RWPE2 (cell line): ENCODE measurements around the gene ANO2.

Experiments used
- ATAC-seq: fragments of 200-7000 bp; cut with Tn5 transposase; 3 replicates; pipeline ENCODE4 v1.9.1; 2021; ENCODE audit warnings: low read depth
- DNase-seq: peaks from one replicate; pipeline ENCODE4 v3.0.0-alpha.2; 2020; ENCODE audit warnings: low spot score
- H3K27ac ChIP-seq: fragments of 450-650 bp; 2 replicates; pipeline ENCODE4 v1.5.1; 2017; ENCODE audit warnings: mild to moderate bottlenecking; ENCODE audit not compliant: poor library complexity, severe bottlenecking
- H3K27me3 ChIP-seq: fragments of 250-450 bp; sonication (Bioruptor Pico); 2 replicates; pipeline ENCODE4 v1.5.1; 2021; ENCODE audit warnings: mild to moderate bottlenecking, moderate library complexity; ENCODE audit not compliant: insufficient read depth, poor library complexity, severe bottlenecking
- H3K36me3 ChIP-seq: fragments of 250-450 bp; sonication (Bioruptor Pico); 2 replicates; pipeline ENCODE4 v1.5.1; 2020; ENCODE audit warnings: low read depth, mild to moderate bottlenecking, moderate library complexity
- H3K4me1 ChIP-seq: fragments of 250-450 bp; sonication (Bioruptor Pico); 2 replicates; pipeline ENCODE4 v1.5.1; 2021; ENCODE audit warnings: mild to moderate bottlenecking, moderate library complexity; ENCODE audit not compliant: insufficient read depth, poor library complexity, severe bottlenecking
- H3K4me3 ChIP-seq: fragments of 250-450 bp; sonication (Bioruptor Pico); 2 replicates; pipeline ENCODE4 v1.5.1; 2021; ENCODE audit warnings: mild to moderate bottlenecking, moderate library complexity; ENCODE audit not compliant: severe bottlenecking
- H3K9me3 ChIP-seq: fragments of 250-450 bp; sonication (Bioruptor Pico); 2 replicates; pipeline ENCODE4 v1.5.1; 2021; ENCODE audit warnings: mild to moderate bottlenecking, moderate library complexity; ENCODE audit not compliant: severe bottlenecking
- CTCF ChIP-seq: fragments of 450-650 bp; IDR thresholded peaks from one replicate; pipeline ENCODE4 v1.5.1; 2017; ENCODE audit warnings: mild to moderate bottlenecking, moderate library complexity; ENCODE audit not compliant: poor library complexity, severe bottlenecking

Gene ANO2

GRCh38 chr12:5792343-5792742 is 152.7 kb downstream of the ANO2 start:
- ATAC-seq, result no peak
- no peak for TF ChIP-seq CTCF
- no peaks in the 10 kb centered on the region for H3K4me1 ChIP-seq
- H3K36me3 ChIP-seq, result no peaks in the 10 kb centered on the region
- H3K27ac ChIP-seq, result no peak overlapping the region
- peaks cover 2% of the 10 kb centered on the region for H3K9me3 ChIP-seq
- H3K4me3 ChIP-seq, result no peak overlapping the region
- DNase-seq, result no peak
- H3K27me3 ChIP-seq, result peaks cover 4% of the 10 kb centered on the region

GRCh38 chr12:5789469-5789968 is 155.5 kb downstream of the ANO2 start:
- Histone ChIP-seq H3K36me3 (no peaks in the 10 kb centered on the region), H3K9me3 (no peaks in the 10 kb centered on the region), H3K27ac (no peak overlapping the region), H3K4me3 (no peak overlapping the region), H3K27me3 (peaks cover 4% of the 10 kb centered on the region), H3K4me1 (no peaks in the 10 kb centered on the region)
- peak; percentile 59; the same call in 2 of the 3 replicates for ATAC-seq
- DNase-seq, result no peak
- no peak for TF ChIP-seq CTCF

GRCh38 chr12:5787828-5788227 is 157.2 kb downstream of the ANO2 start:
- H3K27me3 ChIP-seq, result peaks cover 4% of the 10 kb centered on the region
- TF ChIP-seq CTCF, result no peak

GRCh38 chr12:5785601-5786000 is 159.5 kb downstream of the ANO2 start:
- Histone ChIP-seq H3K27me3 (peaks cover 4% of the 10 kb centered on the region), H3K4me1 (no peaks in the 10 kb centered on the region), H3K9me3 (no peaks in the 10 kb centered on the region), H3K4me3 (no peak overlapping the region), H3K27ac (no peak overlapping the region), H3K36me3 (no peaks in the 10 kb centered on the region)
- TF ChIP-seq CTCF, result no peak
- DNase-seq (no peak), ATAC-seq (no peak)

More at GRCh38 chr12:5787828-5788227, 157.2 kb downstream of the ANO2 start:
- Histone ChIP-seq H3K4me1 (no peaks in the 10 kb centered on the region), H3K36me3 (no peaks in the 10 kb centered on the region), H3K9me3 (no peaks in the 10 kb centered on the region), H3K27ac (no peak overlapping the region), H3K4me3 (no peak overlapping the region)
- DNase-seq (no peak), ATAC-seq (no peak)

- Histone ChIP-seq H3K27ac (no peak overlapping the region), H3K9me3 (no peaks in the 10 kb centered on the region), H3K4me1 (no peaks in the 10 kb centered on the region), H3K4me3 (no peak overlapping the region), H3K27me3 (peaks cover 13% of the 10 kb centered on the region), H3K36me3 (no peaks in the 10 kb centered on the region)
- DNase-seq, result no peak
- TF ChIP-seq CTCF, result no peak
- ATAC-seq, result no peak
Measured at GRCh38 chr12:5784462-5785130, 160.5 kb downstream of the ANO2 start.
